HUES64 (cell line): ENCODE data around the gene LCE1B.

Source experiments
- H3K27ac ChIP-seq: 2 replicates; pipeline ENCODE4 v1.7.0; 2013; ENCODE audit warnings: low read depth, low read length, inconsistent platforms
- H3K27me3 ChIP-seq: 2 replicates; pipeline ENCODE4 v1.6.1; 2013; ENCODE audit warnings: mild to moderate bottlenecking, low read length; ENCODE audit not compliant: insufficient read depth
- H3K36me3 ChIP-seq: 2 replicates; pipeline ENCODE4 v1.6.1; 2013; ENCODE audit warnings: mild to moderate bottlenecking, low read length; ENCODE audit not compliant: insufficient read depth
- H3K4me1 ChIP-seq: 2 replicates; pipeline ENCODE4 v1.6.1; 2013; ENCODE audit warnings: mild to moderate bottlenecking, low read length, moderate library complexity; ENCODE audit not compliant: insufficient read depth
- H3K4me3 ChIP-seq: 2 replicates; pipeline ENCODE4 v1.5.1; 2013; ENCODE audit warnings: mild to moderate bottlenecking, low read length, moderate library complexity
- H3K9ac ChIP-seq: 2 replicates; pipeline ENCODE4 v1.6.1; 2013; ENCODE audit warnings: mild to moderate bottlenecking, low read depth, low read length
- H3K9me3 ChIP-seq: 2 replicates; pipeline ENCODE4 v1.6.1; 2013; ENCODE audit warnings: low read depth, low read length; ENCODE audit not compliant: insufficient read depth
- whole genome bisulfite sequencing: fragments of 150-250, 120-280 bp; methylation state at CpG from one replicate; pipeline ENCODE4 v1.1.7; 2013; ENCODE audit warnings: missing lambda C conversion rate; 5-methylcytosine and 5-hydroxymethylcytosine counted together

The LCE1B gene

DNA sequence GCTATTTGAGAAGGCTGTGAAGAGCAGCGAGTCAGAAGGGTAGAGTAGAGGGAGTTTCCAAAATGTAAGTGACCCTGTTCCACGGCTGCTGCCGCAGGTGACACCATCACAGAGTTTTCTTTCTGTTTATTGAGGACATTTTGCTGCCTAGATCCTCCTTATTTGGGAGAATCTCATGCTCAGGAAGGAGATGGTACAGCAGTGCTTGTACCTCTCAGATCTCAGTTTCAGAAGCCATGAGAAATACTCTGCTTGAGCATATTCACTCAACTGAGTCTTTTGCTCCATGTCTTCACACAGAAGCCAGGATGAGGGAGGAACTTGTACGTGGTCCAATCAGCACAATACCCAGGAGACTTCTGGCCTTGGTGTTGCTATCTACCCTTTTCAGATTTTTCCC lies 49.6 kb downstream of the LCE1B start:
- WGBS = 52% methylated on average over 4 of the region's 4 CpGs
- Histone ChIP-seq H3K27ac (no peak overlapping the region), H3K9me3 (peaks cover 99% of the 10 kb centered on the region), H3K9ac (no peak overlapping the region), H3K4me1 (no peaks in the 10 kb centered on the region), H3K36me3 (no peaks in the 10 kb centered on the region), H3K4me3 (no peak overlapping the region), H3K27me3 (no peaks in the 10 kb centered on the region)
